Activated CD4-positive, alpha-beta T cell treated with anti-CD3 and anti-CD28 coated beads for 1 hour (primary cell): Measurements from ENCODE around the gene RND3.

Experiments
- DNase-seq: peaks from one replicate; pipeline ENCODE4 v3.0.0-alpha.2; 2020

RND3 gene

GRCh38 chr2:150491943-150492342 is 4.5 kb upstream of the RND3 start:
- no peak for DNase-seq

- no peak for DNase-seq
Observed at GRCh38 chr2:150491430-150491829, 4.0 kb upstream of the RND3 start.

- DNase-seq: no peak
Observed at GRCh38 chr2:150490466-150490865, 3.0 kb upstream of the RND3 start.

GRCh38 chr2:150486539-150487484 is 655 bp downstream of the RND3 start:
- DNase-seq: no peak

- no peak for DNase-seq
Observed at GRCh38 chr2:150485871-150486538, 1.5 kb downstream of the RND3 start.

GRCh38 chr2:150485114-150485870 is 2.2 kb downstream of the RND3 start:
- DNase-seq: no peak

GRCh38 chr2:150484461-150485021 is 2.9 kb downstream of the RND3 start:
- no peak for DNase-seq

- DNase-seq: no peak
Observed at GRCh38 chr2:150484006-150484405, 3.5 kb downstream of the RND3 start.

- DNase-seq: no peak
Observed at GRCh38 chr2:150483532-150483931, 3.9 kb downstream of the RND3 start.

- no peak for DNase-seq
Observed at GRCh38 chr2:150482667-150483400, 4.6 kb downstream of the RND3 start.

GRCh38 chr2:150482111-150482510 is 5.4 kb downstream of the RND3 start:
- DNase-seq: no peak

- DNase-seq: no peak
Observed at GRCh38 chr2:150480971-150481830, 6.3 kb downstream of the RND3 start.

- DNase-seq: no peak
Observed at GRCh38 chr2:150480241-150480640, 7.2 kb downstream of the RND3 start.

- DNase-seq: no peak
Observed at GRCh38 chr2:150479075-150479915, 8.2 kb downstream of the RND3 start.

GRCh38 chr2:150478200-150478974 is 9.1 kb downstream of the RND3 start:
- no peak for DNase-seq

- no peak for DNase-seq
Observed at GRCh38 chr2:150477347-150477746, 10.1 kb downstream of the RND3 start.

- no peak for DNase-seq
Observed at GRCh38 chr2:150476809-150477302, 10.6 kb downstream of the RND3 start.

GRCh38 chr2:150476286-150476685 is 11.2 kb downstream of the RND3 start:
- no peak for DNase-seq
